Activated naive CD8-positive, alpha-beta T cell treated with anti-CD3 and anti-CD28 coated beads for 36 hours (primary cell): ENCODE results near the gene ADRB1. TPM values are rescaled to one million over a fixed set of nuclear protein-coding genes. Genes with fewer than 3 reads are reported as not detected.

ENCODE experiments used
- DNase-seq: peaks from one replicate; pipeline ENCODE4 v3.0.0; 2021
- H3K27ac Mint-ChIP-seq: one replicate; pipeline ENCODE4 v1.8.0; 2022; ENCODE audit warnings: mild to moderate bottlenecking, moderate library complexity, mixed read lengths
- H3K27me3 Mint-ChIP-seq: one replicate; pipeline ENCODE4 v1.8.0; 2022; ENCODE audit warnings: mild to moderate bottlenecking, mixed read lengths
- H3K36me3 Mint-ChIP-seq: one replicate; pipeline ENCODE4 v1.8.0; 2021; ENCODE audit warnings: mild to moderate bottlenecking, mixed read lengths
- H3K4me1 Mint-ChIP-seq: one replicate; pipeline ENCODE4 v1.8.0; 2021; ENCODE audit warnings: mixed read lengths
- H3K4me3 Mint-ChIP-seq: one replicate; pipeline ENCODE4 v1.8.0; 2022; ENCODE audit warnings: mild to moderate bottlenecking, moderate library complexity, mixed read lengths
- H3K9me3 Mint-ChIP-seq: one replicate; pipeline ENCODE4 v1.8.0; 2022; ENCODE audit warnings: mixed read lengths
- total RNA-seq, 2 experiments: library from RNA; stranded (reverse); gene quantifications; one replicate each; pipeline ENCODE4 v1.2.3, GENCODE V29; 2021

ADRB1 gene
- total RNA-seq, 2 experiments from 2014 or later, result 0.14 TPM; not detected in 1

DNA sequence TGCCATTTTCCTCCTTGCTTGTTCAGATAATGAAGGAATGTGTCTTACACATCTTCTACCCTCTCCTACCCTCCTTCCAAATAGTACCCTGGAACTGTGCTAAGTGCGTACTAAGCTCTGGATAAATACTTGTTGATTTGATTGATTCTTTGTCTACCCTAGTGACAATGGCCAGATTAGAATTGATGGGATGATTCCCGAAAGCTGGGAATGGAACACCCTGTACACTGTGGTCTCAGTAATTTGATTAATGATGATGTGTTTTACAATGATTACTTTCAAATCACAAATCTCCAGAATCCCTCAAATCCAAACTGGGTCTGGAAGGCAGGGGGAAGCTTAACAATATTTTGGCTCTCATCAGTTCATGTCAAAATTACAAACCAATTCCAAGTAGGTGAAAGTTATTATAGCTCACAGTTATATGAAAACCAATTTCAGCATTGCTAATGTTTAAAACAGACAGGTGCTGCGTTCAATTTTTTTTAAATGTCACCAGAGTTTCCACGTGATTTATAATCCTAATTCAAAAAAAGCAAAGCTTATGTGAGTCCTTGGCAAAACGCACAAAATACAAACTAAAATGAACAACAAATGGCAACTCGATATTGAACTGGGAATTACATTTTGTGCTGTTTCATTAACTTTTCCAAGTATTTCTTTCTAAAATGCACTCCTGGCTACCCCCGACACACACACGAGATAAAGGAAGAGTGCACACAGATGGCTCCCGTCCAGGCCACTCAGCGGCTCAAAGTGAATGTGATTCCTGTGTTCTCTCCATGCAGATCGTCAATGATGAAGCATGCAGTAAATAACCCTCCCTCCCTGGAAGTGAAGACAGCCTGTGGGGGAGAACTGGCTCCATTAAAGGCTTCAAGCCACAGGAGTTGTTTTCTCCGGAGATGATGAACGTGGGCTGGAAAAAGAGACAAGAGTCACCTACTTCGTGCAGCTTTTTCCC is 21.7 kb upstream of the ADRB1 start:
- H3K4me1 Mint-ChIP-seq, result peaks cover 16% of the 10 kb centered on the region
- no peaks in the 10 kb centered on the region for H3K36me3 Mint-ChIP-seq
- peaks cover 2% of the 10 kb centered on the region for H3K9me3 Mint-ChIP-seq
- no peak overlapping the region for H3K27ac Mint-ChIP-seq
- no peak for DNase-seq
- H3K4me3 Mint-ChIP-seq, result no peak overlapping the region
- H3K27me3 Mint-ChIP-seq, result peaks cover 35% of the 10 kb centered on the region

DNA sequence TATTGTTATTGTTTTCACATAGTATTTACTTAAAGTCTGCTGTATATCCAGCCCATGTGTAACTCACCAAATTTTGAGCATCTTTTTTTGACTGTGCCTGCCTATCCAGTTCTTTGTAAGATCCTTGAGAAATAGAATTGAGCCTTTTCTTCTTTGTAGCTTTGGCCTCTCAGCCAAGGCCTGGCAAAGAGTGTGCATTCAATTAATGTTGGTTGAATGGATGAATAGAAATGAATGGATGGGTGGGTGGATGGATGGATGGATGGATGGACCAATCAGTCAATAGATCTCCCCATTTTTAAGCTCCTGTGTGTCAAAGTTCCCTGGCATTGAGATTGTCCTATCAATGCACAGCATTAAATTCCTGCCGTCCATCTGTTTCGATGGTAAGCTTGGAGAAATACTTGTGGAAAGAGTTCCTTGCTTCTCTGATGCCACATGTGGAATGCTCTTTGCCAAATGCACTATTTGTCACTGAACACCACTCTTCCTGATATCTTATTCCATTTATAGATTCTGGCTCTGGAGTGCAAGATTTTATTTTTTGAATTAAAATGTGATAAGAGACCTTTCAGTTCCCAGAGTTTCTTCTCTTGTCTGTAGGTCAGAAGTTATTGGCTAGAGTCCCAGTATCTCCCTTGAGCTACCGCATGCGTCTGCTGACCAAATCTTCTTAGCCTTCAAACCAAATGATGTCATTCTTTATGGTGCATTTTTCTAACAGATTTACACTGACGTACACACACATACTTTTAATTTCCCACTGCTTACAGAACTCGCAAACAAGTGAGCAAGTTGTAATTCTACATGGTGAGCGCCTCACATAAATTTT is 20.7 kb upstream of the ADRB1 start:
- DNase-seq, result no peak
- Mint-ChIP-seq H3K9me3 (peaks cover 2% of the 10 kb centered on the region), H3K36me3 (no peaks in the 10 kb centered on the region), H3K4me3 (no peak overlapping the region), H3K27me3 (peaks cover 44% of the 10 kb centered on the region), H3K4me1 (peaks cover 16% of the 10 kb centered on the region), H3K27ac (no peak overlapping the region)

DNA sequence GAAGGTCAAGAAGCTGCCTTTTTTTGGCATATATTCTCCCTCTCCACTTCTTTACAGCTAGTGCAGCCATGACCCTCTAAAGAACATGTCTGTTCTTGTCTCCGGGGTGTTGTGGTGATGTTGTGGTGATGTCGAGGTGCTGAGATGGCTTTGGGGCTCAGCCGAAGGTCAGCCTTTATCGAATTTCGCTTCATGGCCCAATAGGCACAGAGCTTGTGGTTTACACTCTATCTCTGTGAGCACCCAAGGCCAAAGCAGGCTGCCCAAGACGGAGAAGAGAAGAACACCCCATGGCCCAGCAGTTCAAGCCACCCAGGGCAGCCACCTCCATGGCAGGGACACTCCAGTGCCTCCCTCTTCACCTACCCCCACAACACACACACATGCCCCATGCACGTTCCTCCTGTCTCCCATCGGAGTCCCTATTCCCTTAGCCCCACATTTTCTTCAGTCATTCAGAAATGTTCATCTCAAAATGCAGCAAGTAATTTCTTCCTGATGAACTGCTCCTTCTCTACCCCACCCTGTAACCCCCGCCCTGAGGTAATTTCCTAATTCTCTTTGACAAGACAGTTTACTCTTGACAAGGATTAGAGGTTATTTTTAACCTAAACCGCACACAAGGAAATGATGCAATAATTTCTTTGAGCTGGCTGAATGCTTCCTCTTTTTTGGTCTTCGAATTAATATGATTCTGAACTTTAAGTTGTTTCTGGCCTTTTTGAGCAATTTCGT is 18.6 kb upstream of the ADRB1 start:
- Mint-ChIP-seq H3K27me3 (peaks cover 55% of the 10 kb centered on the region), H3K4me1 (peaks cover 22% of the 10 kb centered on the region), H3K27ac (peak overlapping the region; percentile 35), H3K4me3 (peak overlapping the region; percentile 8), H3K9me3 (peaks cover 2% of the 10 kb centered on the region), H3K36me3 (no peaks in the 10 kb centered on the region)
- no peak for DNase-seq

DNA sequence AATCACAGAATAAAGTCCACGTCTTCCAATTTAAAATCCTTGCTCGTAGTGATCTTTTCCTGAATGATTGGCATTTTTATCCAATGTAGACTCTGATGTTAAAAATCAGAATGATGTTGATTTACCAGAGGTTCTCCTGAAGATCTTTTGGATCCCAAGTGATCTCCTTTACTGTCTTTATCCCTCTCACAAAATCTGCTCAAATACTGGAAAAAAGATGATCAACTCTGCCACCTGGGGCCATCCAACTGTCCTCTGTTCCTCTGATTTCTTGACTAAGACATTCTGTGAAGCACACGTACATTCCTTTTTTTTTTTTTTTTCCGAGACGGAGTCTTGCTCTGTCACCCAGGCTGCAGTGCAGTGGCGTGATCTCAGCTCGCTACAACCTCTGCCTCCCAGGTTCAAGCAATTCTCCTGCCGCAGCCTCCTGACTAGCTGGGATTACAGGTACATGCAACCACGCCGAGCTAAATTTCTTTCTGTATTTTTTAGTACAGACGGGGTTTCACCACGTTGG is 18.0 kb upstream of the ADRB1 start:
- peak overlapping the region; percentile 4 for H3K27ac Mint-ChIP-seq
- peaks cover 22% of the 10 kb centered on the region for H3K4me1 Mint-ChIP-seq
- peaks cover 2% of the 10 kb centered on the region for H3K9me3 Mint-ChIP-seq
- DNase-seq, result no peak
- H3K4me3 Mint-ChIP-seq, result peak overlapping the region; percentile 8
- peaks cover 58% of the 10 kb centered on the region for H3K27me3 Mint-ChIP-seq
- no peaks in the 10 kb centered on the region for H3K36me3 Mint-ChIP-seq

DNA sequence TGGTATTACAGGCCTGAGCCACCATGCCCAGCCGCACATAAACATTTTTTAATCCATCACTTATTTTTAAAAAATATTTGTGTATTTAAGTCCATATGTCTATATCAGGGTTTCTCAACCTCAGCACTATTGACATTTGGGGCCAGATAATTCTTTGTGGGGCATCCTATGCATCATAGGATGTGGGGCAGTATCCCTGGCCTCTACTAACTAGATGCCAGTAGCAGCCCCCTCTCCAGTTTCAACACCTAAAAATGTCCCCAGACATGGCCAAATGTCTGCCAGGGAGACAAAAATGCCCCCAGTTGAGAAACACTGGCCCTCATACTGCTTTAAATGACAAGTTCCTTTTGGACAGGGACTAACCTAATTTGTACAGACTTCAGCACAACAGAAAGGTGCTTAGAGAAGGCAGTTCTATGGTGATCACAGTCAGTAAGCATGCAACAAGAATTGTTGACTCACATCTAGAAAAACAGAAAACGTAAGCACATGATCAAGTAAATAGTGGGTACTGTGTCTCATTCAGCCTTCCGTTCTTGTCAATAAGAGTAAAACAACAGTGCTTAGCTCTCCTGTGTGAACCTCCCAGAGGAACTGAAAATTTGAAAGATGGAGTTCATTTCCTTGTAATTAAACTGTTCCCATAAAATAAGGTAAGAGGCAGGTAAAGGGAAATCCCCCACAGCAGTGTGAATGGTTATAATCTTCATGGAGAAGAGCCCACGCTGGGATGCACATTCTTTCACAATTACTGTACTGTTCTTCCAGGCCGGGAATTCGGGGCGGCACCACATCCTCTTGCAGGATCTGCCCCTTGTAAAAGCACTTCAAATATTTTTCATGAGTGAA is 17.3 kb upstream of the ADRB1 start:
- peak overlapping the region; percentile 4 for H3K27ac Mint-ChIP-seq
- peaks cover 63% of the 10 kb centered on the region for H3K27me3 Mint-ChIP-seq
- DNase-seq, result no peak

DNA sequence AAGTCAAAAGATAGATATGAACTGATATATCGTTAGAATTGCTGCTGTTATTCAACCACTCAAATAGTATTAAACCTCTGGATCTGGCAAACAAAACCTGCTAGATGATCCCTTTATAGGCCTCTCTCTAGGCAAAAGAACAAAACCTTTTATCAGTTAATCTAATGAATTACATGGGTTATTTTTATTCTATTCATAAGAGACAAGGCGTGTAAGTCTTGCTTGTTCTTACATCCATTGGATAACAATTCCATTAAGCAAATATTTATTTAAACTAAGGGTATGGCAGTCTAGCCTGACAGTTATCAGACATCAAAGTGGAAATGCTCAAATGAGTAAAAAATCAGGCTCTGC is 16.6 kb upstream of the ADRB1 start:
- Mint-ChIP-seq H3K36me3 (no peaks in the 10 kb centered on the region), H3K9me3 (peaks cover 2% of the 10 kb centered on the region), H3K4me3 (no peak overlapping the region), H3K4me1 (peaks cover 22% of the 10 kb centered on the region), H3K27ac (no peak overlapping the region), H3K27me3 (peaks cover 63% of the 10 kb centered on the region)
- DNase-seq, result no peak

More for the DNA sequence above, 17.3 kb upstream of the ADRB1 start:
- Mint-ChIP-seq H3K9me3 (peaks cover 2% of the 10 kb centered on the region), H3K4me3 (no peak overlapping the region), H3K36me3 (no peaks in the 10 kb centered on the region), H3K4me1 (peaks cover 22% of the 10 kb centered on the region)

DNA sequence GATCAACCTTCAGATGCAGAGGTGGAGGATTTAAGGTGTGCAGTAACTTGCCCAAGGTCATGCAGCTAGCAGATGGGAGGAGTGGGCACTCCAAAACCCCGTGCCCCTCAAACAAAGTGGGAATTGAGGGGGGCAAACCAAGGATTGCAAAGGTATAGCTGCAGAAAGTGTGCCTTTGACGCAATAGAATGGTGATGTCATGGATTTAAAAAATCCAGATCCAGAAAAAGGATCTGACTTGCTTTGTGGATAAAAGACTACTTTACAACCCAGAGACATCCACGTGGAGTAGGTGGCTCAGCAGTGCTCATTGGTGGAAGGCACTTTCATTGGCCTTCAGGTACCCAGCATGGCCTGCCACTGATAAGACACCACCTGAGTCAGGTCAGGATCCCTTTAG is 15.7 kb upstream of the ADRB1 start:
- H3K9me3 Mint-ChIP-seq, result peaks cover 2% of the 10 kb centered on the region
- H3K27ac Mint-ChIP-seq, result no peak overlapping the region
- no peak for DNase-seq
- H3K4me1 Mint-ChIP-seq, result peaks cover 22% of the 10 kb centered on the region
- H3K4me3 Mint-ChIP-seq, result no peak overlapping the region
- no peaks in the 10 kb centered on the region for H3K36me3 Mint-ChIP-seq
- peaks cover 59% of the 10 kb centered on the region for H3K27me3 Mint-ChIP-seq

DNA sequence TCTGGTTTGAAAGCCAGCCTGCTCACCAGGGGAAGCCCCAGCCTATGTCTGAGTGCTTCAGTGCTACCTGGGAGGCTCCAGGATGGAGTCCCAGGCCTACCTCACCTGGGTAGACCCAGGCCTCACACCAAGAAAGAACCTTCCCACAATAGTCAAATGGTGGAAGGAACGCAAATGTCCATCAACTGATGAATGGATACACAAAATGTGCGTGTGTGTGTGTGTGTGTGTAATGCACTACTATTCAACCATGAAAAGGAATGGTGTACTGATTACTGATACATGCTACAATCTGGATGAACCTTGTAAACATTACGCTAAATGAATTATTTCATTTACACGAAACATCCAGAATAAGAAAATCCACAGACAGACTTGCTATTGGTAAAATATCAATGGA is 15.2 kb upstream of the ADRB1 start:
- DNase-seq, result no peak
- Mint-ChIP-seq H3K27ac (no peak overlapping the region), H3K4me3 (no peak overlapping the region), H3K4me1 (peaks cover 22% of the 10 kb centered on the region), H3K9me3 (peaks cover 2% of the 10 kb centered on the region), H3K36me3 (no peaks in the 10 kb centered on the region), H3K27me3 (peaks cover 56% of the 10 kb centered on the region)

DNA sequence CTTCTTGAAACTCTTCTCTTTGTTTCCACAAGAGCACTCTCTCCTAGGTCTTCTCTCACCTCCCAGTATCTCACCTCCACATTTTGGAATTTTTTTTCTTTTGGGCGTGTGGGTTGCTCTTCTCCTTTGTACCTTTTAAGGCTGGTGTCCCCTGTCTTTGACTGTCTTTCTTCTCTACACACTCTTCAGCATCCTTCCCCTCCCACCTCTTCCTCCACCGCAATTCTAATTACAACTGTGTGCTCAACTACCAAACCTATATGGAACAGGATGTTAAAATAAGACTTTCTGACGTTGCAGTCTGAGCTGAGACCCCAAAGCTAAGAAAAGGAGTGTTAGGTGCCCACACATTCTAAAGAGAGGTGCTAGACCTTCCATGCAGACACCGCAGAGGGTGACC is 14.0 kb upstream of the ADRB1 start:
- Mint-ChIP-seq H3K27ac (no peak overlapping the region), H3K9me3 (no peaks in the 10 kb centered on the region), H3K4me1 (peaks cover 17% of the 10 kb centered on the region), H3K36me3 (no peaks in the 10 kb centered on the region), H3K27me3 (peaks cover 53% of the 10 kb centered on the region), H3K4me3 (no peak overlapping the region)
- no peak for DNase-seq

DNA sequence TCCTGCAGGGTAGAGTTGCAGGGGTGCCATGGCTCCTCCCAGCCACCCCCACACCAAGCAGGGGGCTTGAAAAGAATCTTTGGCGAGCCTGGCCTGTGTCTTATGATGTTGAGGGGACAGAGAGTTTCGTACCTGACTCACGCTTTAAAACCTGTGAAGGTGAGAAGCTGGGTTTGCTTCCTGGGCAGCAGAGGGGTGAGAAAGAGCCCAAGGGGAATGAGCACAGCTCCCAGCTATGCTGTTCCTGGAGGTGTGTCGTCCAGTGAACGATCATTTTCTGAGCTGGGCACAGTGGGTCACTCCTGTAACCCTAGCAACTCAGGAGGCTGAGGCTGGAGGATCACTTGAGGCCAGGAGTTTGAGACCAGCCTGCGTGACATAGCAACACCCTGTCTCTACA is 13.5 kb upstream of the ADRB1 start:
- no peak overlapping the region for H3K4me3 Mint-ChIP-seq
- peaks cover 12% of the 10 kb centered on the region for H3K4me1 Mint-ChIP-seq
- no peak for DNase-seq
- no peak overlapping the region for H3K27ac Mint-ChIP-seq
- H3K27me3 Mint-ChIP-seq, result peaks cover 53% of the 10 kb centered on the region
- no peaks in the 10 kb centered on the region for H3K9me3 Mint-ChIP-seq
- H3K36me3 Mint-ChIP-seq, result no peaks in the 10 kb centered on the region

DNA sequence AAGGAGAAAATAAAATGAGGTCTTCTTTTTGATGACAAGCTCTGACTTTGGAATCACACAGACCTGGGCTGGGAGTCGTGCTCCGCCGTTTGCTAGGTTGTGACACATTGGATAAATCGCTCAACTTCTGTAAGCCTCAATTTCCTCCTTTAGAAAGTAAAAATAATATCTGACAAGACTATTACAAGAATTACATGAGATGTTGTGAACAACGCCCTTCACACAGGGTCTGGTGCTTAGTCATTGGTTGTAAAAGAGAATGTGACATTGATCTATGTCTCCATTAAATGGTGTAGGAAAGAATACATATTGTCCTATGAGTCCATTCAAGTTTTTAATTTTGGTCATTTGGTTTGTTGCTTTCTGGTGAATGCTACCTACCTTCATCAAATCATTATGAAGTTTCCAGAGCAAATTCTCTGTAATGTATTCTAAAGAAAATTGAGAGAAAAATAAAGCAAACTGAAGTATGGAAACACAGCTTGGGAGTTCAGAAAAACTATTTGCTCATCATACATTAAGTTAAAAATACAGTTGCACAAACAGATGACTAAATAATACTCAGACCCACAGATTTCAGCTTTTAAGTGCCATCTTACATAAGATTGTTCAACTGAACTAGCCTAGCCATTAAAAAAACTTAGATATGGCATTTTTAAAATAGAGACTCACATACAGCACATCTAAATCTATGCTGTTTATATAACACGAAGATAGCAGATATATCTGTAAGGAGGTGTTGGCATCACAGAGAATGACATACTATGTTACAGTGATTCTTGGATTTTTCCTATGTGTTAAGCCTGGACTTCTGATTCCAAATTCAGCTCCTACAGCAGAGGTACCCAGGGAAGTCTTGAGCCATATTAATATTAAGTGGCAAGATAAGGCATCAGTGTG is 12.3 kb upstream of the ADRB1 start:
- Mint-ChIP-seq H3K27ac (no peak overlapping the region), H3K9me3 (no peaks in the 10 kb centered on the region), H3K27me3 (peaks cover 53% of the 10 kb centered on the region), H3K4me1 (peaks cover 7% of the 10 kb centered on the region), H3K36me3 (no peaks in the 10 kb centered on the region), H3K4me3 (no peak overlapping the region)
- DNase-seq, result no peak

DNA sequence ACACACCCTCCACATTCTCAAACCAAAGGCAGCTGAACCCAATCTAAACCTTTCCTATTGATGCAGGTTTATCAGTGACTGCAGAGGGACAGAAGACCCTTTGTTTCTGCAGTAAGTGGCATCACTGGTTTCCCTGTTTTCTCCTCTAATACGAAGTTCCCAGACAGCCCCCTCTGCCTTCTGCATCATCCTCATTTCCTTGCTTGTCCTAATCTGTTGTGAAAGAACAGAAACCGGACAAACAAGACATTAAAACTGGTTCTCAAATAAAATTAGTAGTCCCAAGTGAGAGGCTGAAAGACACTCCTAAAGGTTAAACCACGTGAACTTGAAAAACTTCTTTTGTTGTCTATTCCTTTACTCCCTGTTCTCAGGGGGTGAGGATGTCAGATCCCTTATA is 10.1 kb upstream of the ADRB1 start:
- DNase-seq, result no peak
- Mint-ChIP-seq H3K4me3 (no peak overlapping the region), H3K27ac (no peak overlapping the region), H3K9me3 (no peaks in the 10 kb centered on the region), H3K36me3 (no peaks in the 10 kb centered on the region), H3K4me1 (peaks cover 7% of the 10 kb centered on the region), H3K27me3 (peaks cover 47% of the 10 kb centered on the region)

DNA sequence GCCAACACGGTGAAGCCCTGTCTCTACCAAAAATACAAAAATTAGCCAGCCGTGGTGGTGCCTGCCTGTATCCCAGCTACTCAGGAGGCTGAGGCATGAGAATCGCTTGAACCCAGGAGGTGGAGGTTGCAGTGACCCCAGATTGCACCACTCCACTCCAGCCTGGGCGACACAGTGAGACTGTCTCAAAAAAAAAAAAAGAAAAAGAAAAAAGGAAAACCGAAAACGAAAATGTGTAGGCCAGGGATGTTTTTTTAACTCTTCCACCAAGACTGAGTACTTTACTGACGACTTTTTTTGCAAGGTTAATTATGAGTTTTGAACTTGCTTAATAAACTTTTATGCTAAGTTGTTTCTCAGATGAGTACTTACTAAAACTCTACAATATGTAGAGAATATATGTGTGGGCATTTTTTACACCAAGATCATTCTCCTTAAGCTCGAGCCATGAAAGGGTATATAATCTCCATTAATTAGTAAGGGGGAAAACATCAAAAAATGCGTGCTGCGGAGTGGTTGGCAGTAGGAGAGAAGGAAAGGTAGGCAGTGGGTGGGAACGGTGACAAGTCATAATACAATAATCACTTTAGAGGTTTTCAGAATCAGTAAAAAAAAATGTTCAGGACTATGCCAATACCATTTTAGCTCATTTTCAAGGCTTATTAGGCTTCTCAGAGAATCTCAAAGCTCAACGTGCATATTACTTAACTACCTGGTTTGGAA is 8.6 kb upstream of the ADRB1 start:
- Mint-ChIP-seq H3K27ac (no peak overlapping the region), H3K4me3 (no peak overlapping the region), H3K27me3 (peaks cover 49% of the 10 kb centered on the region), H3K9me3 (no peaks in the 10 kb centered on the region), H3K36me3 (no peaks in the 10 kb centered on the region), H3K4me1 (no peaks in the 10 kb centered on the region)
- no peak for DNase-seq
